H9 (cell line): ENCODE measurements around the gene PLS1. TPM values are rescaled to one million over a fixed set of nuclear protein-coding genes. Genes with fewer than 3 reads are reported as not detected.

Experiments used
- DNase-seq: peaks from one replicate; pipeline ENCODE4 v3.0.0-alpha.2; 2017
- H2AFZ ChIP-seq: one replicate; pipeline ENCODE4 v1.6.1; 2013; ENCODE audit warnings: mild to moderate bottlenecking, low read length, control low read depth, moderate library complexity
- H2AK5ac ChIP-seq: 2 replicates; pipeline ENCODE4 v1.6.1; 2013; ENCODE audit warnings: low read length, control low read depth, mixed read lengths; ENCODE audit not compliant: insufficient read length
- H2BK120ac ChIP-seq: one replicate; pipeline ENCODE4 v1.6.1; 2013; ENCODE audit warnings: low read depth, mild to moderate bottlenecking, low read length, control low read depth, inconsistent platforms; ENCODE audit not compliant: poor library complexity, severe bottlenecking
- H2BK12ac ChIP-seq: 2 replicates; pipeline ENCODE4 v1.6.1; 2013; ENCODE audit warnings: low read length, control low read depth, mixed read lengths, low read depth; ENCODE audit not compliant: insufficient read length
- H2BK15ac ChIP-seq: 2 replicates; pipeline ENCODE4 v1.6.1; 2013; ENCODE audit warnings: low read depth, low read length, control low read depth
- H2BK20ac ChIP-seq: one replicate; pipeline ENCODE4 v1.6.1; 2013; ENCODE audit warnings: low read depth, mild to moderate bottlenecking, low read length, control low read depth, inconsistent platforms; ENCODE audit not compliant: poor library complexity, severe bottlenecking
- H2BK5ac ChIP-seq: 2 replicates; pipeline ENCODE4 v1.6.1; 2013; ENCODE audit warnings: low read length, control low read depth, mixed read lengths; ENCODE audit not compliant: insufficient read length
- H3K14ac ChIP-seq: 2 replicates; pipeline ENCODE4 v1.6.1; 2013; ENCODE audit warnings: low read length, control low read depth; ENCODE audit not compliant: insufficient read depth
- H3K18ac ChIP-seq: 2 replicates; pipeline ENCODE4 v1.6.1; 2013; ENCODE audit warnings: low read depth, mild to moderate bottlenecking, mixed read lengths, low read length, control low read depth; ENCODE audit not compliant: insufficient read length
- H3K23ac ChIP-seq: 2 replicates; pipeline ENCODE4 v1.6.1; 2013; ENCODE audit warnings: low read length, control low read depth, mixed read lengths, low read depth; ENCODE audit not compliant: insufficient read length
- H3K23me2 ChIP-seq: 2 replicates; pipeline ENCODE4 v1.6.1; 2013; ENCODE audit warnings: low read depth, mild to moderate bottlenecking, mixed read lengths, low read length, control low read depth; ENCODE audit not compliant: insufficient read length, poor library complexity, severe bottlenecking
- H3K27ac ChIP-seq: 2 replicates; pipeline ENCODE4 v1.5.1; 2013; ENCODE audit warnings: low read length, control low read depth, mixed read lengths, low read depth; ENCODE audit not compliant: insufficient read length
- H3K27me3 ChIP-seq: 2 replicates; pipeline ENCODE4 v1.6.1; 2013; ENCODE audit warnings: low read length, control low read depth, inconsistent platforms; ENCODE audit not compliant: insufficient read depth
- H3K4ac ChIP-seq: 2 replicates; pipeline ENCODE4 v1.6.1; 2013; ENCODE audit warnings: low read depth, mild to moderate bottlenecking, control low read depth, inconsistent platforms, low read length, moderate library complexity
- H3K4me1 ChIP-seq: 2 replicates; pipeline ENCODE4 v1.6.1; 2013; ENCODE audit warnings: low read length, control low read depth, inconsistent platforms; ENCODE audit not compliant: insufficient read depth
- H3K4me2 ChIP-seq: 2 replicates; pipeline ENCODE4 v1.6.1; 2013; ENCODE audit warnings: low read length, control low read depth, mixed read lengths; ENCODE audit not compliant: insufficient read length, insufficient read depth
- H3K56ac ChIP-seq: 2 replicates; pipeline ENCODE4 v1.6.1; 2013; ENCODE audit warnings: low read depth, mild to moderate bottlenecking, mixed read lengths, low read length, control low read depth; ENCODE audit not compliant: insufficient read length
- H3K79me1 ChIP-seq: 2 replicates; pipeline ENCODE4 v1.6.1; 2013; ENCODE audit warnings: low read depth, mild to moderate bottlenecking, moderate library complexity, low read length, control low read depth, inconsistent platforms; ENCODE audit not compliant: insufficient read depth, poor library complexity, severe bottlenecking
- H3K79me2 ChIP-seq: 2 replicates; pipeline ENCODE4 v1.6.1; 2013; ENCODE audit warnings: low read length, control low read depth, inconsistent platforms; ENCODE audit not compliant: insufficient read depth
- H3K9ac ChIP-seq: 2 replicates; pipeline ENCODE4 v1.6.1; 2013; ENCODE audit warnings: low read length, control low read depth, mixed read lengths; ENCODE audit not compliant: insufficient read length; ENCODE audit errors: extremely low read depth
- H3K9me3 ChIP-seq: one replicate; pipeline ENCODE4 v1.6.1; 2013; ENCODE audit warnings: low read depth, low read length, inconsistent platforms; ENCODE audit not compliant: control insufficient read depth
- H3T11ph ChIP-seq: one replicate; pipeline ENCODE4 v1.6.1; 2013; ENCODE audit warnings: mild to moderate bottlenecking, low read length, control low read depth, inconsistent platforms
- H4K20me1 ChIP-seq: one replicate; pipeline ENCODE4 v1.6.1; 2013; ENCODE audit not compliant: control insufficient read depth, insufficient read length, insufficient read depth
- H4K5ac ChIP-seq: 2 replicates; pipeline ENCODE4 v1.6.1; 2013; ENCODE audit warnings: low read depth, mild to moderate bottlenecking, mixed read lengths, low read length, control low read depth; ENCODE audit not compliant: insufficient read length
- H4K8ac ChIP-seq: replicated peaks from 2 replicates; pipeline ENCODE4 v1.6.1; 2013; ENCODE audit warnings: low read length, control low read depth, mixed read lengths, low read depth; ENCODE audit not compliant: insufficient read length
- H4K91ac ChIP-seq: 2 replicates; pipeline ENCODE4 v1.6.1; 2013; ENCODE audit warnings: low read depth, mild to moderate bottlenecking, moderate library complexity, mixed read lengths, low read length, control low read depth; ENCODE audit not compliant: insufficient read length
- H3K27ac Mint-ChIP-seq, 3 experiments: 2 replicates in 2 of 3; 3 replicates in 1 of 3; pipeline ENCODE4 v1.8.0; 2020 to 2021; ENCODE audit warnings: mixed read lengths in 3 of 3, mild to moderate bottlenecking in 1 of 3, moderate library complexity in 1 of 3
- H3K27me3 Mint-ChIP-seq: 2 replicates; pipeline ENCODE4 v1.8.0; 2021; ENCODE audit warnings: low read depth, mild to moderate bottlenecking, moderate library complexity, mixed read lengths
- H3K36me3 Mint-ChIP-seq, 3 experiments: 2 replicates in 2 of 3; 3 replicates in 1 of 3; pipeline ENCODE4 v1.8.0; 2020 to 2021; ENCODE audit warnings: low read depth in 3 of 3, mixed read lengths in 3 of 3; ENCODE audit not compliant: insufficient read depth in 1 of 3
- H3K4me1 Mint-ChIP-seq, 2 experiments: 2 replicates each; pipeline ENCODE4 v1.8.0; 2020; ENCODE audit warnings: mixed read lengths in 2 of 2
- H3K4me3 Mint-ChIP-seq, 2 experiments: 2 replicates in 1 of 2; 3 replicates in 1 of 2; pipeline ENCODE4 v1.8.0; 2020 to 2021; ENCODE audit warnings: mild to moderate bottlenecking in 2 of 2, mixed read lengths in 2 of 2, moderate library complexity in 1 of 2
- H3K9me3 Mint-ChIP-seq, 2 experiments: 2 replicates in 1 of 2; 3 replicates in 1 of 2; pipeline ENCODE4 v1.8.0; 2020; ENCODE audit warnings: mild to moderate bottlenecking in 2 of 2, mixed read lengths in 2 of 2, moderate library complexity in 1 of 2
- whole genome bisulfite sequencing: extraction: QIAGEN DNeasy Blood & Tissue Kit; methylation state at CpG from one replicate; pipeline ENCODE4 v1.1.7; 2013; ENCODE audit warnings: missing lambda C conversion rate, low lambda C conversion rate, mixed read lengths; ENCODE audit not compliant: insufficient read length; ENCODE audit errors: extremely low coverage; 5-methylcytosine and 5-hydroxymethylcytosine counted together
- total RNA-seq: library from RNA; stranded (reverse); gene quantifications from 2 replicates; pipeline ENCODE4 v1.2.1, GENCODE V29; 2021
- TF ChIP-seq, protein P1 (sequence below): fragments of 200-600 bp; sonication (generic); conservative IDR thresholded peaks from 3 replicates; pipeline ENCODE4 v1.8.0; 2021; ENCODE audit warnings: antibody characterized with exemption, mild to moderate bottlenecking

Gene PLS1
- total RNA-seq, 1 experiment from 2014 or later, result 20.4 TPM

DNA sequence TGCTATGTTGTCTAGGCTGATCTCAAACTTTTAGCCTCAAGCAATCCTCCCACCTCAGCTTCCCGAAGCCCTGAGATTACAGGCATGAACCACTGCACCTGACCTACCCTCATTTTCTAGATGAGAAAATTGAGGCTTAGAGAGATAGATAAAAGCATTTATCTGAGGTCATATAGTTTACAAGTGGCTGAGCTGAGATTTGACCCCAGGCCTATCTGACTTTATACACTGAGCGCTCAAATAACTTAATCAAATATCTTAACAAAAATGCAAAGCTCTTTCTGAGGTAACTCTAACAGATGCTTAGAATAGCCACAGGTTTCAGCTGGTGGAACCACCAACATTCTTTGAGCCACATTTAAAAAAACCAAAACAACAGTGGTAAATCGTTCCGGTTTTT is 5.5 kb downstream of the PLS1 start:
- Histone ChIP-seq H3T11ph (no peak overlapping the region), H3K23me2 (no peaks in the 10 kb centered on the region), H2BK5ac (no peak overlapping the region), H3K27me3 (no peaks in the 10 kb centered on the region), H3K79me2 (no peaks in the 10 kb centered on the region), H3K9me3 (no peaks in the 10 kb centered on the region), H3K79me1 (no peaks in the 10 kb centered on the region), H4K20me1 (no peaks in the 10 kb centered on the region), H4K8ac (no peak overlapping the region), H3K4ac (no peak overlapping the region), H3K4me2 (no peak overlapping the region), H2BK12ac (no peak overlapping the region), H3K9ac (no peak overlapping the region), H4K91ac (no peak overlapping the region), H2AK5ac (no peak overlapping the region), H3K56ac (no peak overlapping the region), H3K27ac (no peak overlapping the region), H2BK20ac (no peak overlapping the region), H2BK120ac (no peak overlapping the region), H3K4me1 (no peaks in the 10 kb centered on the region), H3K14ac (no peak overlapping the region), H3K18ac (no peak overlapping the region), H4K5ac (no peak overlapping the region), H2BK15ac (no peak overlapping the region), H3K23ac (no peak overlapping the region), H2AFZ (no peak overlapping the region)
- Mint-ChIP-seq H3K4me3 (no peak overlapping the region), H3K36me3 (peaks cover 10 to 17% (median 13%) of the 10 kb centered on the region in 3 experiments; a peak in 6 of 7 replicates), H3K9me3 (no peaks in the 10 kb centered on the region), H3K27me3 (peaks cover 4% of the 10 kb centered on the region; the same call in 1 of the 2 replicates), H3K27ac (no peak overlapping the region), H3K4me1 (peaks cover 10 to 13% of the 10 kb centered on the region in 2 experiments)
- TF ChIP-seq, protein P1, sequence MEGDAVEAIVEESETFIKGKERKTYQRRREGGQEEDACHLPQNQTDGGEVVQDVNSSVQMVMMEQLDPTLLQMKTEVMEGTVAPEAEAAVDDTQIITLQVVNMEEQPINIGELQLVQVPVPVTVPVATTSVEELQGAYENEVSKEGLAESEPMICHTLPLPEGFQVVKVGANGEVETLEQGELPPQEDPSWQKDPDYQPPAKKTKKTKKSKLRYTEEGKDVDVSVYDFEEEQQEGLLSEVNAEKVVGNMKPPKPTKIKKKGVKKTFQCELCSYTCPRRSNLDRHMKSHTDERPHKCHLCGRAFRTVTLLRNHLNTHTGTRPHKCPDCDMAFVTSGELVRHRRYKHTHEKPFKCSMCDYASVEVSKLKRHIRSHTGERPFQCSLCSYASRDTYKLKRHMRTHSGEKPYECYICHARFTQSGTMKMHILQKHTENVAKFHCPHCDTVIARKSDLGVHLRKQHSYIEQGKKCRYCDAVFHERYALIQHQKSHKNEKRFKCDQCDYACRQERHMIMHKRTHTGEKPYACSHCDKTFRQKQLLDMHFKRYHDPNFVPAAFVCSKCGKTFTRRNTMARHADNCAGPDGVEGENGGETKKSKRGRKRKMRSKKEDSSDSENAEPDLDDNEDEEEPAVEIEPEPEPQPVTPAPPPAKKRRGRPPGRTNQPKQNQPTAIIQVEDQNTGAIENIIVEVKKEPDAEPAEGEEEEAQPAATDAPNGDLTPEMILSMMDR, result no peak
- WGBS, result no CpG with 5 or more reads among the region's 4 CpGs
- no peak for DNase-seq
